Measurements from ENCODE around the gene MIPOL1.
"Not testable (repeated sequence)": the region's sequence is repeated elsewhere in the genome, so short reads cannot be mapped to it uniquely, and the experiment has no call there.

The MIPOL1 gene

DNA sequence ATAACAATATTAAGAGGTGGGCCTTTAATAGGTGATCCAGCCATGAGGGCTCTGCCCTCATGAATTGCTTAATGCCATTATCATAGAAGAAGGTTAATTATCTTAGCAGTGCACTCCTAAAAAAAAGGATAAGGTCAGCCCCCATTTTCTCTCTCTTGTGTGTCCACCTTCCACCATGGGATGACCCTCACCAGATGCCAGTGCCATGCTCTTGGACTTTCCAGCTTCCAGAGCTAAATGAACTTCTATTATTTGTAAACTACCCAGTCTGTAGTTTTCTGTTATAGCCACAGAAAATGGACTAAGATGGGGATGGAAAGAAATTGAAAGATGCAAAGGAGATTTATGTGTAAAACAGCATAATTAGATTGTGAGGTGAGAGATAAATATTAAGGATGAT lies 271.9 kb downstream of the MIPOL1 start:
- DNase-seq: no peak

DNA sequence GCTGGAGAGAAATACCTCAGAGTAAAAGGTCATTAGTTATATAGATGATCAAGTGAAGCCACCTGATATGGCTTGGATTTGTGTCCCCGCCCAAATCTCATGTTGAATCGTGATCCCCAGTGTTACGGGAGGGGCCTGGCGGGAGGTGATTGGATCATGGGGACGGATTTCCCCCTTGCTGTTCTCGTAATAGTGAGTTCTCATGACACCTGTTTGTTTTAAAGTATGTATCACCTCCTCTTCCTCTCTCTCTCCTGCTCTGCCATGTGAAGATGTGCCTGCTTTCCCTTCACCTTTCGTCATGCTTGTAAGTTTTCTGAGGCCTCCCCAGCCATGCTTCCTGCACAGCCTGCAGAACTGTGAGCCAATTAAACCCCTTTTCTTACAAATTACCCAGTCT lies 272.5 kb downstream of the MIPOL1 start:
- DNase-seq: no peak

DNA sequence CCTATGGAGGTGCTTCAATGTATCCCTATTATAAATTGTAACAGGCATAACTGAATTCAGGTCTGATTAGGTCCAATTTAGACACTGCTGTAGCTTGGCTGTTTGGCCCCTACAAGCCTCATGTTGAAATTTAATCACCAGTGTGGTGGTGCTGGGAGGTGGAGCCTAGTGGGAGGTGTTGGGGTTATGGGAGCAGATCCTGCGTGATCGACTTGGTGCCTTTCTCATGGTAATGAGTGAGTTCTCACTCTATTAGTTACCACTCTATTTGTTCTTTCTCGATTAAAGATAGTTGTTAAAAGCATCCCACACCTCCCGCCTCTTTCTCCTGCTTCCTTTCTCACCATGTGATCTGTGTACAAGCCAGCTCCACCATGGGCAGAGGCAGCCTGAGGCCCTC lies 275.2 kb downstream of the MIPOL1 start:
- DNase-seq: no peak

DNA sequence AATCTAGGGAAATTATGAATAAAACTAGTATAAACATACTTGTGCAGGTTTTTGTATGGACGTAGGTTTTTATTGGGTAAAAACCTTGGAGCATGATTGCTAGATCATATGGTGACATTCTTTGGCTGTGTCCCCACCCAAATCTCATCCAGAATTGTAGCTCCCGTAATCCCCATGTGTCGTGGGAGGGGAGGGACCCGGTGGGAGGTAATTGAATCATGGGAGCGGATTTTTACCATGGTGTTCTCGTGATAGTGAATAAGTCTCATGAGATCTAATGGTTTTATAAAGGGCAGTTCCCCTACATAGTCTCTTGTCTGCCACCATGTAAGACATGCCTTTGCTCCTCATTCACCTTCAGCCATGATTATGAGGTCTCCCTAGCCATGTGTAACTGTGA lies 276.5 kb downstream of the MIPOL1 start:
- no peak for DNase-seq

DNA sequence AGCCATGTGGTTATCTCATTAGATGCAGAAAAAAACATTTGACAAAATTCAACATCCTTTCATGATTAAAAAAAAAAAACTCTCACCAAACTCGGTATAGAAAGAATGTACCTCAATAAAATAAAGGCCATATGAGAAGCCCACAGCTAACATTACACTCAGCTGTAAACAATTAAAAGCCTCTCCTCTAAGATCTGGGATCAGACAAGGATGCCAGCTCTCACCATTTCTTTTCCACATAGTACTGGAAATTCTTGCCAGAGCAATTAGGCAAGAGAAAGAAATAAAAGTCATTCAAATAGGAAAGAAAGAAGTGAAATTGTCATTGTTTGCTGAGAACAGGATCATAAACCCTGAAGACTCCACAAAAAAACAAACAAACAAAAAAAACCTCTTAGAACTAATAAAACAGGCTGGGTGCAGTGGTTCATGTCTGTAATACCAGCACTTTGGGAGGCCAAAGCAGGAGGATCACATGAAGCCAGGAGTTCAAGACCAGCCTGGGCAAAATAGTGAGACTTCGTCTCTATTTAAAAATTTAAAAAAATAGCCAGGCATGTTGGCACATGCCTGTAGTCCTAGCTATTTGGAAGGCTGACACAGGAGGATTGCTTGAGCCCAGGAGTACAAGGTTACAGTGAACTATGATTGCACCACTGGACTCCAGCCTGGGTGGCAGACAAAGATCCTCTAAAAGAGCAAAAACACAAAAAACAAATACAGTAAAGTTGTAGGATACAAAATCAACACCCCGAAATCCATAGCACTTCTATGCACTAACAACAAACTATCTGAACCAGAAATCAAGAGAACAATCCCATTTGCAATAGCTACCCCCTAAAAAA lies 282.9 kb downstream of the MIPOL1 start:
- no peak for DNase-seq

DNA sequence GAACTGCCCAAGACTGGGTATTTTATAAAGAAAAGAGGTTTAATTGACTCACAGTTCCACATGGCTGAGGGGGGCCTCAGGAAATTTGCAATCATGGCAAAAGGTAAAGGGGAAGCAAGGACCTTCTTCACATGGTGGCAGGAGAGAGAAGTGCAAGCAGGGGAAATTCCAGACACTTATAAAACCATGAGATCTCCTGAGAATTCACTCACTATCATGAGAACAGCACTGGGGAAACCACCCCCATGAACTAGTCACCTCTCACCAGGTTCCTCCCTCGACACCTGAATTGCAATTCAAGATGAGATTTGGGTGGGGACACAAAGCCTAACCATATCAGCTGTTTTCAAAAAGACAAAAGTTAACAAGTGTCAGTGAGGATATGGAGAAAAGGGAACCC lies 284.7 kb downstream of the MIPOL1 start:
- DNase-seq: no peak

DNA sequence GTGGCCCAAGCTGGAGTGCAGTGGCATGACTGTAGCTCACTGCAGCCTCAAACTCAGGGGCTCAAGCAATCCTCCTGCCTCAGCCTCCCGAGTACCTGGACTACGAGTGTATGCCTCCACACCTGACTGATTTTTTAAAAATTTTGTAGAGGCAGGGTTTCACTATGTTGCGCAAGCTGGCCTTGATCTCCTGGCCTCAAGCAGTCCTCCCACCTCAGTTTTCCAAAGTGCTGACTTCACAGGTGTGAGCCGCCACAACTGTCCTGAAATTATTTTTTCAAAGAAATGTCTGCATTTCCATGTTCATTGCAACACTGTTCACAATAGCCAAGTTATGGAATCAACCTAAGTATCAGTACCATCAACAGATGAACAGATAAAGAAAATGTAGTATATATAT lies 285.9 kb downstream of the MIPOL1 start:
- no peak for DNase-seq

DNA sequence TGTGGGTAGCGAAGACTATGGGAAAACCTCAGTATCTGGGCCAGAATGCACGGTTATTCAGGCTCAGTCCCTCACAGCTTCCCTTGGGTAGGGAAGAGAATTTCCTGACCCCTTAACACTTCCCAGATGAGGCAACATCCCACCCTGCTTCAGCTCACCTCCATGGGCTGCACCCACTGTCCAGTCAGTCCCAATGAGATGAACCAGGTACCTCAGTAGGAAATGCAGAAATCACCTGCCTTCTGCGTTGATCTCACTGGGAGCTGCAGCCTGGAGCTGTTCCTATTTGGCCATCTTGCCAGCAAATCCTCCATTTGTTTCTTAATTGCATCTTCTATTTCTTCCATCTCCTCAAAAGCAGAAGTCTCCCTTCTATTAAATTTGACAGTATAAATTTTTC lies 292.9 kb downstream of the MIPOL1 start:
- no peak for DNase-seq

DNA sequence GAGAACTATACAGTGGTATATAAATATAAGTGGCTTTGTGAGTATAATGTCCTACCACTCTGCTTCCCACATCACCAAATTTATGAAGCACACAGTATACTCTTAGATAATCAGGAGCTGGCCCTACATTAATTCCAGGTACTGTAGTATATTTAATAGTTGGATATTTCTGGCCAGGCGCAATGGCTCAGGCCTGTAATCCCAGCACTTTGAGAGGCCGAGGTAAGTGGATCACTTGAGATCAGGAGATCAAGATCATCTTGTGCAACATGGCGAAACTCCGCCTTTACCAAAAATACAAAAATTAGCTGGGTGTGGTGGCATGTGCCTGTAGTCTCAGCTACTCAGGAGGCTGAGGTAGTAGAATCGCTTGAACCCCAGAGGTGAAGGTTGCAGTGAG lies 293.3 kb downstream of the MIPOL1 start:
- DNase-seq: no peak

DNA sequence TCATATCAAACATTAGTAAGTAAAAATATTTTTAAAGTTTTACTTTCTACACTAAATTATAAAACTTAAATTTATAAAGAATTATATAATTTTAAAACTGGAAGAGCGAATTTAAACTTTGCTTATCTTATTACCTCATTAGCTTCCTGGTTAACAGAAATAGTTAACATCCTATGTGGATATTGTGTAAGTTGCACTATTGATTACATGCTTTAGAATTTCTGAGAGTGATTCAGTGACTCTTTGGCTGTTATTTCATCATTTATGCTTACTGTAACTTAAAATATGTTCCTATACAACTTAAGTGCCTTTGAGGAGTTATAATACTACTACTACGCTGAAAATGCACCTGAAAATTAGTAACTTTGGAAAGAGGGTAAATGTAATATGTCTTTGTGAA lies 295.9 kb downstream of the MIPOL1 start:
- DNase-seq: no peak

DNA sequence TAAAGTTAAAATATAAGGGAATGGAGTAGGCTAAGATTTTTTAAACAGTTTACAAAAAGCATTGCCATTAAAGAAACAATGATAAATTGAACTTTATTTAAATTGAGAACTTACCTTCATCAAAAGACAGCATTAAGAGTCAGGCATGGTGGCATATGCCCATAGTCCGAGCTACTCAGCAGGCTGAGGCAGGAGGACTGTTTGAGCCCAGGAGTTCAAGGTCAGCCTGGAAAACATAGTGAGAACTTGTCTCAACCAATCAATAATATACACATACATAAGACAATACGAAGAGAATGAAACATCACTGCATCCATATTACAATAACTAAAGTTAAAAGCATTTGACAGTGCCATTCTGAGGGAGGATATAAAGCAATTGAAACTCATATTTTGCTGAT lies 299.7 kb downstream of the MIPOL1 start:
- DNase-seq: no peak

DNA sequence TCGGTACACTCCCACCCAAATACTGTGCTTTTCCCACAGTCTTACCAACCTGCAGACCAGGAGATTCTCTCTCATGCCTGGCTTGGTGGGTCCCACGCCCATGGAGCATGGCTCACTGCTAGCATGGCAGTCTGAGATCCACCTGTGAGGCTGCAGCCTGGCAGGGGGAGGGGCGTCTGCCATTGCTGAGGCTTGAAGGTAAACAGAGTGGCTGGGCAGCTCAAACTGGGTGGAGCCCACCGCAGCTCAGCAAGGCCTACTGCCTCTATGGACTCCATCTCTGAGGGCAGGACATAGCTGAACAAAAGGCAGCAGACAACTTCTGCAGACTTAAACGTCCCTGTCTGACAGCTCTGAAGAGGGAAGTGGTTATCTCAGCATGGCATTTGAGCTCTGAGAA lies 304.1 kb downstream of the MIPOL1 start:
- DNase-seq: no peak

DNA sequence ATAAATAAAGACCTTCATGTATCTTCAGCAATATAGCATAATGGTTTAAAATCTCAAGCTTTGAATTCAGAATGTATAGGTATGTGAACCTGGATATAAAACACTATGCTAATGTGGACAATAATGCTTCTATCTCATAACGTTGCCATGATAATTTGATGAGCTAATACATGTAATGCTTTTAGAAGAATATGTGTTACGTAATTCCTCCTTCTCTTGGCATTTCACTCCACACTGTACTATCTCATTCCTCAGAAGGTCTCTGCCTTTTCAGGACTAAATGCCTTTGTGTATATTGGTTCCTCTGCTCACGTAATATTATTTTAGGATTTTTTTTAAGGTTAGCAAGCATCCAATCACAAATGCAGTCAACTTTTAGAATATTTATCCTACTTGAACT lies 310.8 kb downstream of the MIPOL1 start:
- no peak for DNase-seq

DNA sequence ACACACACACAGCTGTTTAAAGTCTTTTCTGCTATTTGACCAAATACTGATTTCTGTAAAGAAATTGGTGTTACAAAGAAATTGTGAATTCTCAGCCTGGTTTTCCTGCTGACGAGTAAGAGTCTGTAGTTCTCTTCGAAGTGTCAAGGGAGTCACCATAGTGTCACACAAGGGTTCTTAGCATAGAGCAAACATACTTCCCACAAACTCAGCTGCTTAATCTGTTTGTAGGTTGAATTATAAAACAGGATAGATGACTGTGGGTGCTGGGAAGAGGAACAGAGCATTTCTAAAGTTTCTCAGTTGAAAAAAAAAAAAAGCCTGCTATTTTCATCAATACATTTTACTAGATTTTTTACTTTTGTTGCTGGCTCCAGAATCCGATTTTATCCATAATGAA lies 314.4 kb downstream of the MIPOL1 start:
- no peak for DNase-seq

DNA sequence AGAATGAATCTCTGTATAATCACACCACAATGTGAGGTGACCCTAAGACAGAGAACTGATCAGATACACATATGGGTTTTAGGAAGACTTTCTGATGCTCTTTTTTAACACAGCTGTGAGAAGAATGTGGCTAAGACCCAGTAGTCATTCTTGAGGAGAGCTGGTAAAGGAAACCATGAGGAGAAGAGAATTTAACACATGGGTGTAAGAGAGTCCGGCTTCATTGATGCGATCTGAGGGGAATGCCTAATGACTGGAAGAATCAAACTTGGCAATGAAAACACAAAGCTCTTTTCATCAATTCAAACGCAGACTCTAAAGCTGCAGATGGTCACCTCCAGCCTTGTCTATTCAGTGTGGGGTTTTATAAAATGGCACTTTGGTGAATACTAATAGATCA lies 318.0 kb downstream of the MIPOL1 start:
- DNase-seq: no peak

DNA sequence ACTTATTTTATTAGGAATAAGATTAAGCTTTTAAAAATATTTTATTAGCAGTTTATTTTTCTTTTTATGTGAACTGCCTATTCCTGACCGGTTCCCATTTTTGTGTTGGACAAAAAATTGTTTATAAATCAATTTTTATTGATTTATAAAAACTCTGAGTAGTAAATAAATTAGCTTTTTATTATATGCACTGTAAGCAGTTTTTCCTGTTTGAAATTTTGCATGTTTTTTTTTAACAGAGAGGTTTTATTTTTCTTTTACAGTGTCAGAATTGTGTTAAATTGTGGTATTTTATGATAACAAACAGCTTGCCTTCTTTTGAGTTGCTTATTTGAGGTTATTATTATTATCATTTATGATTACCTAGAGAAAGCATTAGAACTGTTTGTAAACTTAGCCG lies 329.3 kb downstream of the MIPOL1 start:
- DNase-seq: no peak

DNA sequence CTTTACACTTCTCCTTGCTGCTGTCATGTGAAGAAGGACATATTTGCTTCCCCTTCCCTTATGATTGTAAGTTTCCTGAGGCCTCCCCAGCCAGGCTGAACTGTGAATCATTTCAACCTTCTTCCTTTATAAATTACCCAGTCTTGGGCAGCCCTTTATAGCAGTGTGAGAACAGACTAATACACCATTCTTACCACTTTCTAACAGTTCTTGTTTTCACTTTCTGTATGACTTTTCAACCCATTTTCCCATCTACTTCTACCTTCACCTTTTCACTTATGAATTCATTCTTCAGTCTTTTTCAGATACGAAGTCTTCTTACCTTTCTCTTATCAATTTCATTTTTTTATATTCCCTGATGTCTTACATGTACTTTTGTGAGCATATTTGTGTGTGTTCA lies 342.3 kb downstream of the MIPOL1 start:
- DNase-seq: no peak

DNA sequence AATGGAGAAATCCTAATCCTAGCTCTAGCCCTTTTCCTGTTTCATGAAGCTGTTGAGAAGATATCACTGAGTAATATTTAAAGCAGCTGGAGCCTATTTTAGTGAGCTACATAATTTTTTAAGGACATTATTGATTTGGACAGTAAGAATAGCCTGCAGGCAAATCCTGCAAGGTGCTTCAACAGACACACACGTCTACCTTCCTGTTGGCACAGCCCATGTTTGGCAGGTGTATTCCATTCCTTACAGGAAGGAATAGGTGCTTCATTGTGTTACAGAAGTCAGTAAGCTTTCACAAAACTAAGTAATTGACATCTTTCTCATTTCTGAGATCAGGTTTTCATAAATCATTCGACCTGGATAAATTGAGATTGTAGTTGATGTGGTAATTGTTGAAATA lies 346.7 kb downstream of the MIPOL1 start:
- no peak for DNase-seq

DNA sequence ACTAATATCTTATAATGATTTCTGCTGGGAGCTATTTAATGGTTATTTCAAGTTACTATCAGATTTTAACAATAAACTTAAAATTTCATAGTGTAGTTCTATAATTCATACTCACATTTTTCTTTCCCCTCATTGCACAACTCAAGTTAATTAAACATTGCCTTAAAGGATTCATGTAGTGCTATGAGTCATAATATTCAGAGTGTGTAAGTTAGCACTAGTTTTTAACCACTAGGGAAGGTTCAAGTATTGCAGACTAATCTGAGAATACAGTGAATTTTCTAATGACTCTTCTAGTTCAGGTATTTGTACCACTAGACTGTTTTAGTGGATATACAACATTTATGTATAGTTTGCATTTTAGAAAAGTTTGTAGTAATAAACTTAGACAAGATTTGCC lies 347.4 kb downstream of the MIPOL1 start:
- no peak for DNase-seq

DNA sequence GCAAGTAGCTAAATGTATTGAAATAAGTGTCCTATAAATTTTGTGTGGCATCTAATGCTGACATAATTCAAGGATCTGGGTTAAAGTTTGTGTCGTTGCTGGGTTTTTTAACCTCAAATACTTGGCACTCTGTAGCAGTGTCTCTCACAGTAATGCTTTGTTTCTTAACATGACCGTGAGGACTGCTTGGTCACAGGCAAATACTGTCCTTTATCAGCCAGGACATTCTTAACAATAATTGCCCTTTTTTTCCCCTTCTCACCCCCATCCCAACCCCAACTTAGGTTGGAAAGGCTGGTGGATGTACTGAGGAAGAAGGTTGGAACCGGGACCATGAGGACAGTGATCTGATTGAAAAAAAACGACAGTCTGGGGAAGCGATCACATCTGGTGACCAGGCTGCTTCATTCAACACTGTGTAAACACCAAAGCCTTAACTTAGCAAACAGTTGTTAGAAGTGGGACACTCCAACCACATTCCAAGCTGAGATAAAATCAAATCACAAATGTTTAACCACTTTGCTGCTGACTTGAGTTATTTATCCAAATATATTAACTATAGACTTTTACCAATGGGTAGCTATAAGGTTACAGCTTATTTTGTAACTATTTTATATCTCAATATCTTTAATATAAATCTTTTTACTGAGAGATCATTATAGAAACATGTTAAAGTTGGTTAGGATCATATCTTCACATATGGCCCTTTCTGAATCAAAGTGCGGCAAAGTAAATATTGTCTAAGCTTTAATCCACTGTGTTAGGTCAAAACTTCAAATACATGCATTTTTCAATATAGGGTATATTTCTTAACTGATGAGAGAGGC lies 349.1 kb downstream of the MIPOL1 start:
- DNase-seq: no peak

DNA sequence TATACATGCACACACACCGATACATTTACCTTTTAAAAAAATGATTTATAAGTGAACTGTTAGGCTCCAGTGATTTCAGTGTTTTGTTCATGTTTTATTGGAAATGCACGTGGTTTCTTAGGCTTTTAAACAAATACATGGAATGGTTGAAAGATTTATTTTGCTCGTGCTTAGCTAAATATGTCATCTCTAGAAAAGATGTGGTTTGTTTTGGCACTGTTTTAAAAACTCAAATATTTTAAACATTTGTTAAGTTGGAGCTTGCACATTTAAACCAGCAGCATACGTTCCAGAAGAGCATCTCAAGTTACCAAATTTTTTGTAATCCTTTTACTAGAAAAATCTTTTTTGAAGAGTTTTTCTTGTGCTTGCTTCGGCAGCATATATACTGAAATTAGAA lies 352.8 kb downstream of the MIPOL1 start:
- no peak for DNase-seq

DNA sequence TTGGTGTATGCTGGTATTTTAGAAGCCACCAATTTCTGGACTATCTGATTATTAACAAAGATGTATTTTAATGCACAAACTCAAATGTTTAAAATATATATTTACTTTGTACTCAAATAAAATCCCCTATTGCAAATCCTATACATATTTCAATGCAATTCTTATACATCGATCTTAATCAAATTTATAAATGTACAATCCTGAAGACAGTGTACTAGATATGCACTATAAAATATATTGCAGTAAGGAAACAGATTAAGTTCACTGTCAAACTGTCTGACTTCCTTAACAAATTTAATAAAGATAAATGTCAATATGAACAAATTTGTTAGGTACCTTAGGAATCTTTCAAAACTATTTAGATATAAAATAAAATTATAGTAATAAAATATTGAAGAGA lies 353.4 kb downstream of the MIPOL1 start:
- no peak for DNase-seq

DNA sequence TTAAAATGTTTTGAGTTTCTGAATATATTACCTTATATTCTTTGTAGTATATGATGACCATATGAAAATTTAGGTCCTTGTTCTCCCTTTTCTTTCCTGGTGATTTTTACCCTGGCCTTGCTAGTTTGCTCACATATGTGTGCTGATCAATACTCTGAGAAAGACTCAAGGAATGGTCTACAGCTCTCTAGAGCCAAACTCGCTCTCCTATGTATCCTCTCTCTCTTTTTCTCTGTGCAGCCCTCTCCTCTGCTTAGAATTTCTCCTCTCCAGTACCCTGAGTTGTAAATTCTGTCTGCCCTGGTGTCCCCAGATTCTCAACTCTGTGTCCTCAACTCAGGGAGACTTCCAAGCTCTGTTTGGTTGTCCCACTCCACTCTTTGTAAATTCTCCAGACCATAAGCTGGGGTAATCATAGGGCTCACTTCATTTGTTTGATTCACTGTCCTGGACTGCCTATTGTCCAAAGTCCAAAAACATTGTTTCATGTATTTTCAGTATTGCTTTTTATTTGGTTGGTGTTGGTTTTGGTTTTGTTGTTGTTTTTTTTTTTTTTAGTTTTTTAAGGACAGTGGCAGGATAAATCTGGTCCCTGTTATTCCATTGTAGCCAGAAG lies 356.3 kb downstream of the MIPOL1 start:
- DNase-seq: no peak

DNA sequence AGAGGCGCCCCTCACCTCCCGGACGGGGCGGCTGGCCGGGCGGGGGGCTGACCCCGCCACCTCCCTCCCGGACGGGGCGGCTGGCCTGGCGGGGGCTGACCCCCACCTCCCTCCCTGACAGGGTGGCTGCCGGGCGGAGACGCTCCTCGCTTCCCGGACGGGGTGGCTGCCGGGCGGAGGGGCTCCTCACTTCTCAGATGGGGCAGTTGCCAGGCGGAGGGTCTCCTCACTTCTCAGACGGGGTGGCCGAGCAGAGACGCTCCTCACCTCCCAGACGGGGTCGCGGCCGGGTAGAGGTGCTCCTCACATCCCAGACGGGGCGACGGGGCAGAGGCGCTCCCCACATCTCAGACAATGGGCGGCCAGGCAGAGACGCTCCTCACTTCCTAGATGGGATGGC lies 357.9 kb downstream of the MIPOL1 start:
- not testable (repeated sequence) for DNase-seq
